Calu3 (cell line): ENCODE data around the gene METTL24. TPM values are rescaled to one million over a fixed set of nuclear protein-coding genes. Genes with fewer than 3 reads are reported as not detected.

Experiments used
- Bru-seq: library from RNA; stranded (reverse); fragments of 400-500 nt; gene quantifications from one replicate; lab custom pipeline; 2021; lab: Mats Ljungman, UMichigan
- BruChase-seq, 2 experiments: library from RNA; stranded (reverse); fragments of 400-500 nt; gene quantifications; one replicate each; lab custom pipeline; 2021; lab: Mats Ljungman, UMichigan
- BruUV-seq: library from RNA; stranded (reverse); fragments of 400-500 nt; replicated peaks from 2 replicates; lab custom pipeline; 2021; lab: Mats Ljungman, UMichigan
- CTCF ChIA-PET: fragments of 300-600 bp; sonication (Branson Sonifier 250); formaldehyde crosslinking; loops from one replicate; lab custom pipeline; 2022; ENCODE audit warnings: antibody characterized with exemption; lab: Charles Lee
- DNase-seq: peaks from one replicate; pipeline ENCODE4 v3.0.0; 2022
- H3K27ac Mint-ChIP-seq: one replicate; pipeline ENCODE4 v1.8.0; 2022; ENCODE audit warnings: mixed read lengths; ENCODE audit not compliant: unreplicated experiment
- H3K27me3 Mint-ChIP-seq: one replicate; pipeline ENCODE4 v1.8.0; 2022; ENCODE audit warnings: mixed read lengths; ENCODE audit not compliant: unreplicated experiment
- H3K36me3 Mint-ChIP-seq: one replicate; pipeline ENCODE4 v1.8.0; 2022; ENCODE audit warnings: mild to moderate bottlenecking, moderate library complexity, mixed read lengths; ENCODE audit not compliant: insufficient read depth, unreplicated experiment
- H3K4me1 Mint-ChIP-seq: one replicate; pipeline ENCODE4 v1.8.0; 2022; ENCODE audit warnings: mild to moderate bottlenecking, low read depth, mixed read lengths; ENCODE audit not compliant: unreplicated experiment
- H3K4me3 Mint-ChIP-seq: one replicate; pipeline ENCODE4 v1.8.0; 2022; ENCODE audit warnings: mild to moderate bottlenecking, low read depth, moderate library complexity, mixed read lengths; ENCODE audit not compliant: unreplicated experiment
- H3K9me3 Mint-ChIP-seq: one replicate; pipeline ENCODE4 v1.8.0; 2022; ENCODE audit warnings: low read depth, mixed read lengths; ENCODE audit not compliant: unreplicated experiment
- intact Hi-C: fragments of 100-400 bp; cut with micrococcal nuclease; formaldehyde crosslinking; loops from one replicate; pipeline ENCODE4 v1.10.0; 2022; ENCODE audit not compliant: unreplicated experiment
- long read RNA-seq: library from polyadenylated mRNA; stranded (forward); transcript quantifications from one replicate; pipeline ENCODE4 v2.0.0, GENCODE V29; 2022
- total RNA-seq: library from RNA; stranded (reverse); gene quantifications from 2 replicates; pipeline ENCODE4 v1.2.3, GENCODE V29; 2022
- TF ChIP-seq, protein P1 (sequence below): fragments of 200-600 bp; IDR thresholded peaks from one replicate; pipeline ENCODE4 v1.8.0; 2022; ENCODE audit warnings: antibody characterized with exemption; ENCODE audit not compliant: unreplicated experiment

The METTL24 gene, protein sequence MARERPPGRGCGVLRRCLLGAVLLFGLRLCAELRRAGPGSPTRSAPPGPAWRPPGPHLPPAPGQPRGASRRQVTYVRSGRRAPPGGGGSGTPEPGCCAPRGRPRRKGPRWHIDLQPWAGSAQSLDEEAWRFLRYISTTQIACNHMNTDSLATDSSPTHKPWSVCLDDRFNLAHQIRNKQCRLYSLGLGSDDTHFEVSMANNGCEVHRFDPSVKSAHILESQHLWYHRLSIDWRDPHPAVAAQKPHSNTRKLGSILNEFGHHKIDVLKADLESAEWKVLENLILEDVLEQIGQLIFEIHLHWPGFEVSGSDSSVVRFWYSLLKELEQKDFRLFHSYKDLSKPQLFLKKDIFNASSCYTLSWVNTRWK
- total RNA-seq (not detected in 2 replicates), Bru-seq, nascent RNA (percentile 16 among the genes with signal in this experiment), BruChase-seq, experiment 1, labeled RNA remaining after a 6-hour chase (percentile 4 among the genes with signal in this experiment), BruChase-seq, experiment 2, labeled RNA remaining after a 2-hour chase (percentile 5 among the genes with signal in this experiment)
- long read RNA-seq, result 0 reads

DNA sequence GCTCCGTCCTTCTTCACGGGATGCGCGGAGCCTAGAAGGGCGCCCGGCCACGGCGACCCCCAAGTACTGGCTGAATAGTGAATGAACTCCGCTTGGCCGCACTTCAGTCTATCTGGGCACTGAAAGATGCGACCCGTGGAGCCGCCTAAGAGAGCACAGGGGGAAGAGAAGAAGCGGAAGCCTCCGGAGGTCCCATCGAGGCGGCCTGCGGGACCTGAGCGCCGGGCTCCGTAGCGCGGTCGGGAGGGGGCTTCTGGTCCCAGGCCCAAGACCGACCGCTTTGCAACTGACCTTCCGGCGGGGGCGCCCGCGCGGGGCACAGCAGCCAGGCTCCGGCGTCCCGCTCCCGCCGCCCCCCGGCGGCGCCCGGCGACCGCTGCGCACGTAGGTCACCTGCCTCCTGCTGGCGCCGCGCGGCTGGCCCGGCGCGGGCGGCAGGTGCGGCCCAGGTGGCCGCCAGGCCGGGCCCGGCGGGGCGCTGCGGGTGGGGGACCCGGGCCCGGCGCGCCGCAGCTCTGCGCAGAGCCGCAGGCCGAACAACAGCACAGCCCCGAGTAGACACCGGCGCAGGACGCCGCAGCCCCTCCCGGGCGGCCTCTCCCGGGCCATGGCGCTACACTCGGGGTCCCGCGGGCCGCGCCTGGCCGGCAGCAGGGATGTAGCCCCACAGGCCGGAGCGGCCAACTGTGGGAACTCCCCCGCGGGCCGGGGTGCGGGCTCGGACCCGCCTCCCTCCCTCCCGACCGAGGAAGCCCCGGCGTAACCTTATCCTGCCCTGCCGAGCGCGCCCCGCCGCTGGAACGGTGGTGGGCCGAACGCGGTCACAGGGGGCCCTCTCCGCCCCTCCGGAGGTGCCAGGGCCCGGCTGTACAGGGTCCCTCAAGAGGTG is at the start of gene METTL24:
METTL24 (minus strand) TSS at position 686 of the 889 bp plus-strand sequence; CDS start at position 609, 77 bp downstream.
- CTCF ChIA-PET, result no interaction called here
- no peak within 1 kb of the TSS for H3K27ac Mint-ChIP-seq
- DNase-seq, result peak; percentile 44
- H3K4me1 Mint-ChIP-seq, result peaks cover 30% of the 10 kb centered on the region
- TF ChIP-seq, protein P1, sequence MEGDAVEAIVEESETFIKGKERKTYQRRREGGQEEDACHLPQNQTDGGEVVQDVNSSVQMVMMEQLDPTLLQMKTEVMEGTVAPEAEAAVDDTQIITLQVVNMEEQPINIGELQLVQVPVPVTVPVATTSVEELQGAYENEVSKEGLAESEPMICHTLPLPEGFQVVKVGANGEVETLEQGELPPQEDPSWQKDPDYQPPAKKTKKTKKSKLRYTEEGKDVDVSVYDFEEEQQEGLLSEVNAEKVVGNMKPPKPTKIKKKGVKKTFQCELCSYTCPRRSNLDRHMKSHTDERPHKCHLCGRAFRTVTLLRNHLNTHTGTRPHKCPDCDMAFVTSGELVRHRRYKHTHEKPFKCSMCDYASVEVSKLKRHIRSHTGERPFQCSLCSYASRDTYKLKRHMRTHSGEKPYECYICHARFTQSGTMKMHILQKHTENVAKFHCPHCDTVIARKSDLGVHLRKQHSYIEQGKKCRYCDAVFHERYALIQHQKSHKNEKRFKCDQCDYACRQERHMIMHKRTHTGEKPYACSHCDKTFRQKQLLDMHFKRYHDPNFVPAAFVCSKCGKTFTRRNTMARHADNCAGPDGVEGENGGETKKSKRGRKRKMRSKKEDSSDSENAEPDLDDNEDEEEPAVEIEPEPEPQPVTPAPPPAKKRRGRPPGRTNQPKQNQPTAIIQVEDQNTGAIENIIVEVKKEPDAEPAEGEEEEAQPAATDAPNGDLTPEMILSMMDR, result no peak
- intact Hi-C loops, result no loop called here
- BruUV-seq, result no TSS peak
- H3K4me3 Mint-ChIP-seq, result peak within 1 kb of the TSS; percentile 62
- H3K27me3 Mint-ChIP-seq, result peaks cover 64% of the 10 kb centered on the region
- peaks cover 5% of the 10 kb centered on the region for H3K36me3 Mint-ChIP-seq
- peaks cover 5% of the 10 kb centered on the region for H3K9me3 Mint-ChIP-seq

DNA sequence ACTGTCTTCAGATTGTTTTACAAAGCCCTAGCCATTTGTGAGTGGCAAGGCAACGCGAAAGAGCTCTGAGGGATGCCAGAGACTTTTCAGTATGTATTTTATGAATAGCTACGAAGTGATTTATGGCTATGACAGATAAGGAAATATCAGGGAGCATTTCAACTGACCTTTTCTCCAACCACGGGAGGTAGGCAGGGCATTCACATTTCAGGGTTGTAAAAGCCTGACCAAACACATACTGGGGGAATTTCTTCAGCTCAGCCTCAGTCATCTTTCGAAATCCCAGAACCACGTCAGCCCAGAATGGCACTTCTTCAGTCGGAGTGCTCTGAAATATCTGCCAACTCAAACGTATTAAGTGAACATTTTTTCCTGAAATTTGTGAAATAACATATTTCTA is 46.5 kb upstream of the METTL24 start:
- Mint-ChIP-seq H3K27ac (no peak overlapping the region), H3K9me3 (no peaks in the 10 kb centered on the region), H3K4me1 (no peaks in the 10 kb centered on the region), H3K4me3 (no peak overlapping the region), H3K27me3 (no peaks in the 10 kb centered on the region), H3K36me3 (no peaks in the 10 kb centered on the region)
- no TSS peak for BruUV-seq
- no peak for DNase-seq
- intact Hi-C loops, result no loop called here
- CTCF ChIA-PET, result interaction anchor here (1.0 kb wide), 1 partner anchor 9 kb away, joined by 3 read pairs; no protein-coding TSS in a partner anchor
- TF ChIP-seq, protein P1, result no peak

DNA sequence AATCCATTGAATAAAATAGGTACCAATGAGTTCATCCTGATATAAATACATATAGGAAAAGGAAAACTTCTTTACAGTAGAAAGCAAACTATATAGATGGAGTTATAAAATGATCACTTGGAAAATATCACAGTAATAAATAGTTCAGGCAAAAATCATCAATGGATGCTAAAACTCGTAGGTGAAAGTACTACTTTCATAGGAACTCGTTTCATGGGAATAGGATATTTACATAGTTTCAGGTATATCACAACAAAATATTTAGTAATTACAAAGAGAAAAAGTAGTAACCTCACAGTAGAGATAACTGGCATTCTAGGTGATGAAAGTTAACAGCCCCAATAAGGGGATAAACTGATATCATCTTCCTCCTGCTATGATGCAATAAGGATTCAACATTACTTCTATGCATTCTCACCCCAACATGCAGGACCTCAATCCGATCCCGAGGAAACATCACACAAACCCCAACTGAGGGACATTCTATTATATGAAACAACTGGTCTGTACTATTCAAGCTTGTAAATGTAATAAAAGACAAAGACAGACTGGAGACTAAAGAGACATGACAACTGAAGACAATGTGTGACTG is 43.5 kb upstream of the METTL24 start:
- no peaks in the 10 kb centered on the region for H3K4me1 Mint-ChIP-seq
- no peak for DNase-seq
- intact Hi-C loops, result no loop called here
- CTCF ChIA-PET, result no interaction called here
- TF ChIP-seq, protein P1, result no peak
- BruUV-seq, result no TSS peak
- H3K4me3 Mint-ChIP-seq, result no peak overlapping the region
- H3K27me3 Mint-ChIP-seq, result no peaks in the 10 kb centered on the region
- H3K9me3 Mint-ChIP-seq, result no peaks in the 10 kb centered on the region
- H3K27ac Mint-ChIP-seq, result no peak overlapping the region
- H3K36me3 Mint-ChIP-seq, result no peaks in the 10 kb centered on the region

DNA sequence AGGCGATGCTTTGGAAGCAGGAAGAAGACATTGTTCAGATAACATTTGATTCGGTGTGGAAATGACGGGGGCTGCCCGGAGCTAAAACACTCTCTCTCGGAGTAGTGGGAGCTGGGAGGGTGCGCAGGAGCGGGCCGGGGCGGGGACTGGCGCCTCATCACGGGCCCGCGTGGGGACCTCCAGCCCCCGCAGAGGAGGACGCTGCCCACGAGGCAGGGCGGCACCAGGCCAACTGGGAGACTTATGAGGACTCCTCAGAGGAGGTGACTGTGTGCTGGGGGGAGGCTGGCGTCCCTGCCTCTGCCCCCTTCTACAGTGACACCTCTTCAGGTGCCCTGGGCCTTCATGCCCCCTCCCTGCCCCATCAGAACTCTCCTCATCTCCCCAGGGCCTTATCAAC is 42.1 kb upstream of the METTL24 start:
- TF ChIP-seq, protein P1, result no peak
- CTCF ChIA-PET, result no interaction called here
- BruUV-seq, result no TSS peak
- DNase-seq, result no peak
- Mint-ChIP-seq H3K27ac (no peak overlapping the region), H3K27me3 (no peaks in the 10 kb centered on the region), H3K36me3 (no peaks in the 10 kb centered on the region), H3K4me1 (no peaks in the 10 kb centered on the region), H3K9me3 (no peaks in the 10 kb centered on the region), H3K4me3 (no peak overlapping the region)
- intact Hi-C loops, result no loop called here
